HepG2 (cell line): ENCODE measurements around the gene SRR.

Experiments used
- CTCF ChIP-seq: sonication (generic); formaldehyde crosslinking; IDR thresholded peaks from 2 replicates; pipeline ENCODE4 v1.5.0; 2020; ENCODE audit warnings: mild to moderate bottlenecking, missing genetic modification reagents, moderate library complexity
- KMT2B ChIP-seq: IDR thresholded peaks from 2 replicates; pipeline ENCODE4 v1.6.1; 2016; ENCODE audit warnings: missing genetic modification reagents, missing compliant biosample characterization
- SALL2 ChIP-seq: sonication (generic); formaldehyde crosslinking; IDR thresholded peaks from 2 replicates; pipeline ENCODE4 v1.8.1; 2023; ENCODE audit warnings: mild to moderate bottlenecking, missing genetic modification reagents, inconsistent platforms
- ZNF180 ChIP-seq: sonication (generic); formaldehyde crosslinking; IDR thresholded peaks from 2 replicates; pipeline ENCODE4 v1.4.0; 2020; ENCODE audit warnings: low read depth, missing genetic modification reagents, borderline replicate concordance
- ZNF274 ChIP-seq: sonication (generic); formaldehyde crosslinking; IDR thresholded peaks from 2 replicates; pipeline ENCODE4 v1.5.1; 2020; ENCODE audit warnings: mild to moderate bottlenecking, missing genetic modification reagents

GRCh38 chr17:2372180-2372579, 68.4 kb downstream of the SRR start:
- TF ChIP-seq CTCF (no peak), KMT2B (CRISPR knock-in tag) (no peak), ZNF274 (CRISPR knock-in tag) (no peak), SALL2 (CRISPR knock-in tag) (no peak), ZNF180 (no peak)
